GM21381 (cell line): ENCODE data around the gene IGIP.
A peak's percentile ranks its signal among the peaks of the same experiment; 100 is the strongest.

Experiments
- ATAC-seq: cut with Tn5 transposase; IDR thresholded peaks from one replicate; pipeline ENCODE4 v1.9.1; 2021; ENCODE audit warnings: mild to moderate bottlenecking, moderate library complexity; ENCODE audit not compliant: unreplicated experiment

The IGIP gene

DNA sequence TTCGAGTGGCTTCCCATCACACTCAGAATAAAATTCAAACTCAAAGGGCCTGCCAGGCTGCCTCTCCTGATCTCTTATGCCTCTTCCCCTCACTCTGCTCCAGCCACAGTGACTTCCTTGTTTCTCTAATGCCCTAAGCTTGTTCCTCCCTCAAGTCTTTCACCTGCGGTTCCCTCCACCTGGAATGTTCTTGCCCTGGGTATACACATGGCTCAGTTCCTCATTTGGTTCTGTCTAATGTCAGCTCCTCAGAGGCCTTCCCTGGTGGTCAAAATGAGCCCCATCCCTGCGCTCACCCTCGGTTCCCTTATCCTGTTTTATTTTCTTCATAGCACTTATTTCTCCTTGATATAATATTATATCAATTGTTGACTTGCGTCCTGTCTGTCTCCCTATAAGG, 36.5 kb downstream of the IGIP start:
- no peak for ATAC-seq

DNA sequence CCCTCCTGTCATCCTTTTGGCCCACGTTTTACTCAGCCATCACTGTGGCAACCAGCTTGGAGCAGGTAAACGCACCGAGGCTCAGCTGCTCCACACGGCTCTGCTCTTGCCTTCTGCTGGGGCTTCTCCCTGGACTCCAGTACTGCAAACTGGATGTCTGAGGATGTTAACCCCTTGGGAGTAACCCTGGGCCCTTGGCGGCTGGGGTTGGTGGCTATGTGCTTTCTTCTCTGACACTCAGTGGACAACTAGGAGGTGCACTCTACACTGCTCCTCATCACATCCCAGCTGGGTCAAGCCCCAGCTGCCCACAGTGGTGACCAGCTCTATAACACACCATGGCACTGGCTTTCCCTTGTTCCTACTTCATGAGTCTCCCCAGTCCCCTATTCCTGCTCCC, 37.0 kb downstream of the IGIP start:
- no peak for ATAC-seq

GRCh38 chr5:140165101-140165922, 39.6 kb downstream of the IGIP start:
- no peak for ATAC-seq

DNA sequence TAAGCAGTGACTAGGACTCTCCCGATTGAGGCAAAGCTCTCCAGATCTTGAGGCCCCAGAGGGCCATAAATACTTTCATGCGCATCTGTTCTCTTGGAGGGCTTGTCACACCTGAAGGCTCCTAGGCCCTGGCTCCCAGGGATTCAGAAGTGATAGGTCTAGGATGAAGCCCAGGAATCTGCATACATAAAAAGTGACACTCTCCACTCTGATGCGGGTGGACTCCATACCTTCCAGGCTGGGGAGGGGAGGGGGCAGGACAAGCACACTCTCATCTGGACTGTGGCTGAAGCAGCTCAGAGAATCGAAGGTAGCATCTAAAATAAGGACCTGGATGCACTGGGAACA, 40.2 kb downstream of the IGIP start:
- ATAC-seq: no peak

GRCh38 chr5:140166911-140167310, 41.2 kb downstream of the IGIP start:
- ATAC-seq: no peak

- no peak for ATAC-seq
Observed at GRCh38 chr5:140168371-140168770, 42.6 kb downstream of the IGIP start.

DNA sequence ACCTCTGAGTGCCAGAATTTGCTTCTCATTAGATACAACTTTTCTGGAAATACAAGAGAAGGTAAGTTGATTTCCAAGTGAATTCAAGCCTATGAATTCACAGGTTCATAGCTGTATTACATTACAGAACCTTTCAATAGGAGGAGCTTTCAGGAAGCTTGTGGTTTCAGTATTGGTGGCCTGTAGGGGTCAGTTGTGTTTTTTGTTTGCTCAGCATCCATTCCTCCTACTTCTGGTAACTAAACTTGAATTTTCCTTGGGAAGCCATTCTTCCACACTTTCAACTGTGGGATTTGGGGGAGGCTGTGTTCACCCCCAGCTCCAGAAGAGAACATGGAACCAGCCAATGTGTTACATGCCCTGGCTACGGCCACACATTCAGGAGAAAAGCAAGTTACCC, 43.7 kb downstream of the IGIP start:
- no peak for ATAC-seq

DNA sequence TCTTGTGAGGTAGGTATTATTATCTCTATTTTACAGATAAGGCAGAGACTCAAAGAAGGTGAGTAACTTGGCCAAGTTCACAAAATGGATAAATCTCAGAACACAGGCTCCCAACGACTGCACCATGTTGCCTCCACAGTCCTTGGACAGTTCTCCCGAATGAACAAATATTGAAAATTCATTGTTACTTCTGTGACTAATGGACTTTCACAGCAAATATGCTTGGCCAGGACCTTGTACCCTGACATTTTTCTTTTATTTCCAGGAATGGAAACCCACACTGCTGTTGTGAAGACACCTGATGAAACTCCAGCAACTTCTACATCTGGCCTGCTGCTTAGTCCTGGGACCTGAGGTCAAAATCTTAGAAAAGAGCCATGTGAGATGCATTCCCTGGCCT, 46.7 kb downstream of the IGIP start:
- no peak for ATAC-seq

DNA sequence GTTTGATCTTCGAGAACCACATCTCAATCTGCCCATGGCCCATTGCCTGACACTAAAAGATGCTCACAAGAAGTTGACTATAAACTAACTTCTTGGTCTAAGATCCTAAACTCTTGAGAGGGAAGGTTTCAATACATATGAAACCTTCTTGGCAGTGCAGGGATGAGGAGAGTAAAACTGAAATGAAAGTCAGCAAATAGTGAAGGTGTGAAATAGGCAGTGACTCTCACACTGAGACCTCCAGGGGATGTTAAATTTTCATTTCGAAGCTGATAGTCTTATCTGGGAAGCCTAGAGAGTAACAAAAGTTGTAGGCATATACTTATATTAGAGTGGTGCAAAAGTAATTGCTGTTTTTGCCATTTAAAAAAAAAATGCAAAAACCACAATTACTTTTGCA, 48.3 kb downstream of the IGIP start:
- ATAC-seq: no peak

DNA sequence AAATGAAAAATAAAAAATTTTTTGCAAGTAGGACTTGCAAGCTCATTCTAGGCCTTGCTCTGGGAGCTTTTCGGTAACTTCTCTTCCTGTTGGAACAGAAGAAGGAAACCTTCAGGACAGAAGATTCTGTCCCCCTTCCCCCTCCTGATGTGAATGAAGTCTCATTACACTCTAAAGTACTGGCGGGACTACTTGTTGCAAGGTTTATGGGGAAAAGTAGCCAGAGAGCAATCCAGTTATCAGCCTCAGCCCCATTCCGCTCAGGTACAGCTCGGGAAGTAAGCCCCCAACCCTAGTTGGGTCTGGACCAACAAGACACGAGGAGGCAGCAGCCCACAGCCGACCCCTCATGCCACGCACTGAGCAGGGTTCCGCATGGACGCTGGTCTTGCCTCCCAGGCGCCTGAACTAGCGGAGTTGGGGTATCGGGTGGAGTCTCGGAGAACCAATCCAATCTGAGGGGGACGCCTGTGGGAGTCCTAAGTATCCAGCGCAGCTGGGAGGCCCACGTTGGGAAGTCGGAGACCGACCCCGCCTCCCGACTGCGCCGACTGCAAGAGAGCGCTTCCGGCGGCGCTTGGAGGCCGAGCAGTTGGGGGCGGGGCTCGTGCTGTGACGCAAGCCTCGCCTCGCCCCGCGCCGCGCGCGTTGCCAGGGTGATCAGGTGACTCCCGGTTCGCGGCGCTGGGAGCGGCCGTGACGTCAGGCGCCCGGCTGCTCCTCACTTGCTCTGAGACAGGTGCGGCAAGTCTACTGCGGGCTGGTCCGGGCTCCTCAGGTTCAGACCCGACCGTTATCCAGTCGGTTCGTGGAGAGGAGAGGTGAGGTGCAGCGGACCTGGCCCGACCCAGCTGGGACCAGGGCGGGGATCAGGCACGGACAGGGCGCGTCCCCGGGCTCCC, 49.0 kb downstream of the IGIP start, which contains the start of gene CYSTM1:
CYSTM1 (plus strand) TSS at position 724 of the 902 bp plus-strand sequence. CDS start 19,278 bp downstream, outside the sequence.
- ATAC-seq: peak; percentile 91

GRCh38 chr5:140175367-140176030, 49.8 kb downstream of the IGIP start:
- peak; percentile 36 for ATAC-seq

GRCh38 chr5:140176031-140176387, 50.3 kb downstream of the IGIP start:
- ATAC-seq: no peak

DNA sequence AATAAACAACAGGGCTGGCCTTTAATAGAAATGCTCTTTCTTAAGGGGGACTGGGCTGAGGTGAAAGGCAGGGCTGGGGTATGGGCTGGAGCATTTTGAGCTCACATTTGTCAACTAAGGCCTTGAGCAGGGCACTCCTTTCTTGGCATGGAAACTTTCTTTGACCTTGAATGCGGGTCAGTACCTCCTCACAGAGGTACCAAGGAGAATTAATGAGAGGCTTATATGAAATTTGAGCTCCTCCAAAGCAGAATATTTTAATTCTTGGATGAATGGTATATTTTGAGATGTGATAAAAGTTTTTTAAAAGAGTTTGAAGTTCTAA, 52.3 kb downstream of the IGIP start:
- no peak for ATAC-seq

DNA sequence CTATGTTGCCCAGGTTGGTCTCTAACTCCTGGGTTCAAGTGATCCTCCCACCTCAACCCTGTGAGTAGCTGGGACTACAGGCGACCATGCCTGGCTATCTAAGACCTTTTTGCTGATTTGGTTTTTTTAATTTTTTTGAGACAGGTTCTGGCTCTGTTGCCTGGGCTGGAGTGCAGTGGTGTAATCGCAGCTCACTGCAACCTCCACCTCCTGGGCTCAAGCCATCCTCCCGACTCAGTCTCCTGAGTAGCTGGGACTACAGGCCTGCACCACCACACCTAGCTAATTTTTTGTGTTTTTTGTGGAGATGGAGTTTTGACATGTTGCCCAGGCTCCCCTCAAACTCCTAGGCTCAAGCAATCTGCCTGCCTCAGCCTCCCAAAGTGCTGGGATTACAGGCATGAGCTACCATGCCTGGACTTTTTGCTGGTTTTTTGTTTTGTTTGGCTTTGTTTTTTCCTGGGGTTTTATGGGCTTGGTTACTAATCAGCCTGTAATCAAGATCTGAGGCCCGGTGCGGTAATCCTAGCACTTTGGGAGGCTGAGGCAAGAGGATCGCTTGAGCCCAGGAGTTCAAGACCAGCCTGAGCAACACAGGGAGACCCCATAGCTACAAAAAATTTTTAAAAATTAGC, 52.9 kb downstream of the IGIP start:
- no peak for ATAC-seq
